NCI-H187 (cell line): ENCODE data around the gene RNF7.
"Not testable (repeated sequence)": the region's sequence is repeated elsewhere in the genome, so short reads cannot be mapped to it uniquely, and the experiment has no call there.

Experiments used
- DNase-seq, 2 experiments: peaks; one replicate each; lab custom pipeline; 2025; lab: John Stamatoyannopoulos, UW

Gene RNF7

DNA sequence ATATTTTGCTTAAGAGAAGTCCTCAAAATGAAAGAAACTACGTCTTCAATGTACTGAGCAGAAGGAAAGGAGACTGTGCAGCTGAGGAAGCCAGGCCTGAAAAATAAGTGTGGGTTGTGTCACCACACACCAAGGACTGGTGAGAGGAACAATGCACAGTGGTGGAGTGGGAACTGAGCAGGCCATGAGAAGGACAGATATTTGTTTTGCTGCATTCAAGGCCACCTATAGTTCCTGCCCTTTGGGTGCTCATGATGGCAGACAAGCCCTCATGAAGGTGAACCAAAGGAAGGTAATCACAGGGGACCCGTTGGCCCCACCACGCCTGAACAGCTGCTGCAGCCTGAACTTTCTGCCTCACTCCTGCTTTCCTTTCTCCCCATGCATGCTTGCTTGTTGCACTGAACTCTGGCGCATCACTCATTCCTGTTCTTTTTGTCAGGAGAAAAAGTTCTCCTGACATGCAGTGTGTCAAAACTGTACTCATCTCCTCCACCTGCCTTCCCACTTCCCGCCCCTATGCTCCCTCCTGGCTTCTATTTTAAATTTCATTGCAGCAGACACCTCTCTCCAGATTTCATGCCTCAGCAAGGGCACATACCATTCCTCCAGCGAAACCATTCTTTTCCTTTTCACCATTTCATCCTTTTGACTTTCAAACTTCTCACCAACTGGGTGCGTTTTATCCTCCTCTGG lies 2.2 kb upstream of the RNF7 start:
- DNase-seq, result no peak

DNA sequence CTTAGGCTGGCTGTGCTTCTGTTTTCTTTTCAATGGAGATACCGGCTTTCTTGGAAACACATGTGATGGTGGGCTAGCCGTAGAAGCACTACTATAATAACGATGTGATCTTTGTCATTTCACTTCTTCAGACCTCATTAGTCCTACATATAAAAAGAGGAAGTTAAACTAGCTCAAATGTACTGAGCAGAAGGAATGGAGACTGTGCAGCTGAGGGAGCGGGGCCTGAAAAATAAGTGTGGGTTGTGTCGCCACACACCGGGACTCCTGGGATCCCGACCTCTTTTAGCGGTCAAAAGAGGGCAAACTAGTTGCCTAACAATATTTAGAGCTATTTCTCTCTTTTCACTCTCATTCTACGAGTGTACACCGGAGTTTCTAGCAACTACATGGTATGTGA lies 1.0 kb upstream of the RNF7 start:
- DNase-seq, result no peak

DNA sequence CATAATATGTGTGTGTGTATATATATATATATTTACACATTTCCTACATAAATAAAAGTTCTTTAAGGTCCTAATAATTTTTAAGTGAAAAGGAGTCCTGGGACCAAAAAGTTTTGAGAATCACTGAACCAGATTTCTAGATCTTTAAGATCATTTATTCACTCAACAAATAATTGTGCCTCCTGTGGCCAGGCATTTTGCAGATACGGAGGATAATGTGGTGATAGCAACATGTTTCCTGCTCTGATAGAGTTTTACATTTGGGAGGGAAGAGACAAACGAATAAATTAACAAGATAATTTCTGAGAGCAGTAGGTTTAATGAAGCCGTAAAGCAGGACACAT lies 448 bp upstream of the RNF7 start:
- DNase-seq, result no peak

DNA sequence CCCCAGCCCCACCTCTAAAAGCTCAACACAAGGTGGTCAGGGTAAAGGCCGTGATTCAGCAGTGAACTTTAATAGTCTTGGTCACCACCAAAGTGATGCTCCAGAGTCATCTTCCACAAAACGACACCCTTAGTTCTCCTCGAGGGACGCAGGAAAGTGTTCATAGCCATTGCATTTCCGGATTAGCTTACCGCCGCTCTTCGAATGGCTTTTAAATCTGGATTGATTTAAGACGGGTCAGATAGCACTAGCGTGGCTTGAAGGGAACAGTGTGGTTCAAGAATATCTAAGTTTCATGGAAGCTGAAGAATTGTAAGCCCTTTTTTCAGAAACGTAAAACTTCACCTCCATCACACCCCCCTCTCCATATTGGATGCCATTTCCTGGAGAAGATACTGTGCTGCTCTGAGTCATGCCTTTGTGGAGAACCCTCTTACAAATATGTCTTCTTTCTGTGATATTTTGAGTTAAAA lies 829 bp downstream of the RNF7 start:
- no peak for DNase-seq

DNA sequence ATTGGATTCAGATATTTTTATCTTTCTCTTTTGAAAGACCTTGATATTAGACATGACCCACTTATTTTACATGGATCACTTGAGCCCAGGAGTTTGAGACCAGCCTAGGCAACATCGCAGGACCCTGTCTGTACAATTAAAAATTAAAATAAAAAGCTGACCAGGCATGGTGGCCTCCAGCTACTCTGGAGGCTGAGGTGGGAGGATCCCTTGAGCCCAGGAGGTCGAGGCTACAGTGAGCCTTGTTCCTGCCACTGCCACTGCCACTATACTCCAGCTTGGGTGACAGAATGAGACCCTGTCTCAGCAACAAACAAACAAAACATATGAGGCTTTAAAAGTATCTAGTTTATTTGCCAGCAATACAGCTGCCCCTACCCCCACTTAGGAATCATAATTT lies 1.6 kb downstream of the RNF7 start:
- no peak for DNase-seq

DNA sequence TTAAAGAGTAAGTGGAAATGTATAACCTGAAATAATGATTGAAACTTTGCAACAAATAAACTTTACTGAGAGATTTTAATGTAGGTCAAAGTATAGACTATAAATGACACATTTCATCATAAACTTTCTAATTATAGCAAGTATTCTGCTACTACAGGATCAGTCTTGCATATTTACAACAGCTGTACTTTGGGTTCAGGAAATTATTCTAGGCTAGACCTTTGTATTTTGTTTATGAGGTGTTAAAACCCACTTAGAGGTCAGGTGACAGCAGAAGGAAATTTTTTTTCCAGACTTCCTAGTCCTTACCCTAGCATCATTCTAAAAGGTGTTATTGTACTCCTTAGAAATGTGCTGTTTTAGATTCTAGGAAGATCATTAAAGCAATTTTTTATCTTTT lies 2.3 kb downstream of the RNF7 start:
- no peak for DNase-seq

DNA sequence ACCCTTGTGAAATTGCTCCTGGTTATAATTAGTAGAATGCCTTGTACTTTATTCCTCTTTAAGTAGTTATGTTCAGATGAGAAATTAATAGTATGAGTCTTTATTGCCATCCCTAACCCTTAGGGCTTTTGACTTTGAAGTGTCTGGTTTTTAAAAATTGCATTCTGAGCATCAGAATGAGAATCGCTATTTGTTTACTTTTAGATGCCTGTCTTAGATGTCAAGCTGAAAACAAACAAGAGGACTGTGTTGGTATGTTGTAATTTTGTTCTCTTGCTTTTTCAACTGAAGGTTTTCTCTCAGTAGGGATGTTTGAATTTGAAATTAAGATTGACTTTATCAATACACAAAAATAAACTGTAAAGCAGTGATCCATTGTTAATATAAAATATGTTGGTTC lies 5.2 kb downstream of the RNF7 start:
- DNase-seq, result no peak

DNA sequence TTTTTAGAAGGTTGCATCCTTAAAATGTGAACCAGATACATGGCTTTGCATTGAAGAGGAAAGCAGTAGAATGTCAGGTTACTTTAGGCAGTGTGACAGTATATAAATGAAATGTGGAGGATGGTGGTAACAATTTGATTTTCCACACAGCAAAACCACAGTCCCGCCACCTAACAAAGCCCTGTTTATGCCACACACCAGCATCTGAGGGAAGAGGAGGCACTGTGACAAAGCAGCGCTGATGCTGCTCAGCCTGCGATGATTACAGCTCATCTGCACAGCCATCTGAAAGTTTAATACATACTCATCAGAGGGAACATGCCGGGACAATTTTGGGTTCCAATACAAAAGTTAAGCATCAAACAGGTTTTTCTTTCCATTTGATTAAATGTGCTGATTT lies 8.9 kb downstream of the RNF7 start:
- DNase-seq, result no peak

DNA sequence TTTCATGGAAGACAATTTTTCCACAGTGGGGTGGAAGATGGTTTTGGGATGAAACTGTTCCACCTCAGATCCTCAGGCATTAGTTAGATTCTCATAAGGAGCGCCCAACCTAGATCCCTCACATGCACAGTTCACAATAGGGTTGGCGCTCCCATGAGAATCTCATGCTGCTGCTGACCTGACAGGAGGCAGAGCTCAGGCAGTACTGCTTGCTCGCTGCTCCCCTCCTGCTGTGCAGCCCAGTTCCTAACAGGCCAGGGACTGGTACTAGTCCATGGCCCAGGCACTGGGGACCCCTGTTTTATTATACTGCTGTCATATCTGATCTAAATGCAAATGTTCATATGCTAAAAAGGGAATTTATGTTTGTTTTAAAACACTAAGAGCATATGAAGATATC lies 15.3 kb downstream of the RNF7 start:
- DNase-seq, result no peak

DNA sequence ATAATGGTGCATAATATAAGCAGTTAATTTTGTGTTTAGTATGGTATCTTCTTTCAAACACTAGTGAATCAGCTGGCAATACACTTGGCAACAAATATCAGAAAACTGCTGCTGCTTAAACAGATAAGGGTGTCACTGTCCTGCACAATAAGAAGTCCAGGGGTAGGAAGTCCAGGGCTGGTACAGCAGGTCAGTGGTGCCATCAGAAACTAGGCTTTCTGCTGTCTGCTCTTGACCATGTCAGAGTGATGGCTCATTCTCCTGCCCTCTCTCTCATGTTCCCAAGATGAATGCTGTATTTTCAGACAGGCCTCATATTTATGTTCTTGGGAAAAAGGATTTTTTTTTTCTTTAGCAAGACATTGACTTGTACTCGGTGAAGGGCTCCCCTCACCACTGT lies 15.9 kb downstream of the RNF7 start:
- no peak for DNase-seq

DNA sequence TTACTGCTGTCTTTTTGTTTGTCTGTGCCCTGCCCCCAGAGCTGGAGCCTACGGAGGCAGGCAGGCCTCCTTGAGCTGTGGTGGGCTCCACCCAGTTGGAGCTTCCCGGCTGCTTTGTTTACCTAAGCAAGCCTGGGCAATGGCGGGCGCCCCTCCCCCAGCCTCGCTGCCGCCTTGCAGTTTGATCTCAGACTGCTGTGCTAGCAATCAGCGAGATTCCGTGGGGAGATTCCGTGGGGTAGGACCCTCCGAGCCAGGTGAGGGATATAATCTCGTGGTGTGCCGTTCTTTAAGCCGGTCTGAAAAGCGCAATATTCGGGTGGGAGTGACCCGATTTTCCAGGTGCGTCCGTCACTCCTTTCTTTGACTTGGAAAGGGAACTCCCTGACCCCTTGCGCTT lies 24.5 kb downstream of the RNF7 start:
- not testable (repeated sequence) for DNase-seq

DNA sequence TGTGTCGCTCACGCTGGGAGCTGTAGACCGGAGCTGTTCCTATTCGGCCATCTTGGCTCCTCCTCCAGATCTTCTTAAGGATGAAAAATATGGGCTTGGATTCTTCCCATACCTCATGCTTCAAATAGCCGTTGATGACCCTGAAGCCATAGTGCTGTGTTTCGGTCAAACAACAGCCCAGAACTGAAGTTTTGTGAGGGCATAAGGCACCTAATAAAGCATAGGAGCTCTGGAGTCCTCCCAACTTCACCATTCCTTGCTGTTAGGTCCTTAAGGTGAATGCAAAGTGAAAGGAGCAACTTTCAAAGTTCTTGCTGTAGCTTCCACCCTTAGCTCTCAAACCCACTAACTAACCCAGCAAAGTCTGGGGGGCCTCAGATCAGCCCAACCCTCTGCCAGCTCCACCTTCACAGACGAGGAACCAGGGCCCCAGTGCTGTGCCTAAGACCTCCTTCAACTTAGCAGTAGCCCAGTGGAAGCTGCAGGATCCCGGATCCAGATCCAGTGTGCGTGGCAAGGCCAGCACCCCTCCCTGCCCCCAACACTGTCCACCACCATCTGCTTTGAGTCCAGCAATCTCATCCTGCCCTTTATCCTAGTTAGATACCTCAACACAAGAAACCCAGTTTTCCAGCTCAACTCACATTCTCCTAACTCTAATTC lies 25.1 kb downstream of the RNF7 start, which contains the start of gene GRK7:
TSS of gene GRK7 (plus strand) at position 321 of the 663 bp plus-strand sequence. CDS start 14,877 bp downstream, outside the sequence.
- no peak for DNase-seq

DNA sequence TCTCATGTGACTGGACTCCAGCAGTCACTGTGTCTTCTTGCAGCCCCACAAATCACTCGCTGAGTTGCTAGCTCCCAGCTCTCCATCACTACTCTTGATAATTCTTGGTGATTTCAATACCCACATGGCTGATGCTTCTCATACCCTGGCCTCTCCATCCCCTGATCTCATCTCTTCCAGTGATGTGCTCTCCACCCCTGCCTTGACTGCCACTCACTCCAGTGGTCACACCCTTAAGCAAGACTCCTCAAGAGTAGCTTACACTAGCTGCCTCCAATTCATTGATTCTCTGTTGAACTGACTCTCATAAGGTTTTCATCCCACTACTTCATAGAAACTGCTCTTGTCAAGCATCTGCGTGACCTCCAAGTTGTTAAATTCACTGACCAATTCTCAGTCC lies 25.9 kb downstream of the RNF7 start:
- no peak for DNase-seq

DNA sequence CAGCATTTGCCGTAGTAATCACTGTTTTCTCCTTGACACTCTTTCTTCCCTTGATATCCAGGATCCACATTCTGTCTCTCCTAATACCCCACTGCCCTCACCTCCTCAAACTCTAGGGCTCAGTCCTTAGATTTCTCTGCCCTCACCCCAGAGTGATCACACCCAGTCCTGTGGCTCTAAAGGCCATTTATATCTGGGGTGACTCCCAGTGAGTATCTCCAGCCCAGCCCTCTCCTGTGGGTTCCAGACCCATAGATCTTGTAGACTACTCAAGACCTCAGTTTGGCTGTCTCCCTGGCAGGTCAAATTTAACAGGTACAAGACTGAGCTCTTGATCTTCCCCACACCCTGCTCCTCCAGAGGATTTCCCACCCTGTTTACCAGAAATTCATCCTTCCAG lies 26.4 kb downstream of the RNF7 start:
- DNase-seq, result no peak

DNA sequence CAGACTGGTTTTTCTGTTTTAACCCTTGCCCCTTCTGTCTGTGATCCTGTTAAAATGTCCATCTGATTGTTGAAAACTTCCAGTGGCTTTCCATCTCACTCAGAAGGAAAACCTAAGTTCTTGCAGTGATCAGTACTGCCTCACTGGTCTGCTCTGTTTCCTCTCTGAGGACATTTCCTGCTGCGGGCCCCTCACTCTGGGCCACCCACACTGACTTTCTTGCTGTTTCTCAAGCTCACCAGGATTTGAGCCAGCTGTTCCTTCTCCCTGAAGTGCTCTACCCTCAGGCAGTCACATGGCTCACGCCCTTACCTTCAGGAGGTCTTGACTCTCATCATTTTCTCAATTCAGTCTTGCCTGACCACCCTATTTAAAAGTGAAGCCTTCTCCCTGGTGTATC lies 26.9 kb downstream of the RNF7 start:
- DNase-seq, result no peak

DNA sequence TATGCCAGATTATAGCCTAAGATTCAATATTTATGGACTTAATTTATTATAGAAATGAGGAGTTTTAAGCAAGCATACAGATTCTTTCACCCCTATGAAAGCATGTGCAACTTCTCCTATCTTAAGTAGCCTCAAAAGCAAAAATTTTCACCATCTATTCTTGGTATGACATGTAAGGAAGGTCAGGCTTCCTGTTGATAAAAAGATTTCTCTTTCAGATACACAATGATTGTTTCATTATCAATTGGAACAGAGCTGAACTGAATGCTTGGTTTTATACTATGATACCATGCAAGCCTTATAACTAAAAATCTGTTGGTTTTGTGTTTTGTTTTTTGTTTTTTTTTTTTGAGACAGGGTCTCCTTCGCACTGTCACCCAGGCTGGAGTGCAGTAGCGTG lies 29.0 kb downstream of the RNF7 start:
- DNase-seq, result no peak

DNA sequence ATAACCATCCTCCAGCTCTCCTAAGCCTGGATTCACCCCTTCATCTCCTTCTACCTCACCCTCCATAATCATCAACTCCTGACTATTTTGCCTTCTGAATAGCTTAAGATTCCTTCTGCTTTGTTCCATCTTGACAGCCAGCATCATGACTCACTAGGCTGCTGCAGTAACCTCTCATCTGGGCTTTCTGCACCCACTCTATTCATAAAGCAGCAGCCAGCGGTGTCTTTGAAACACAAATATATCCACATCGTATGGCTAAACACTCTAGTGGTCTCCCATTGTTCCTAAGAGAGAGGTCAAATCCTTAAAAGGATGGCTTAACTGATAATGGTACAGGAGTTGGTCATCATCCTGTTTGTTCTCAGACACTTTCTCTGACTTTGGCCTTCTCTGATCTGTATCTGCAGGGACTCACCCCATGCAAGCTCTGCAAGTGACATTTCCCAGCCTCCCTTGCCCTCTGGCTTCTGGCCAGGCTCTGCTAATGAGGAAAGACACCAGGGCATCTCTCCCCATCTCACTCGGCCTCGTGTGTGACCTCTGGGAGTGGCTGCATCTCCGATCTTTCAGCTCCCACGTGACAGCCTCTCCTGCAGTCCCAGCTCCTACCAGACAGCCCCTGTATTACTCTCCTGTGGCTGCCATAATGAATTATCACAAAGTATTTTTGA lies 31.3 kb downstream of the RNF7 start:
- DNase-seq, result no peak

DNA sequence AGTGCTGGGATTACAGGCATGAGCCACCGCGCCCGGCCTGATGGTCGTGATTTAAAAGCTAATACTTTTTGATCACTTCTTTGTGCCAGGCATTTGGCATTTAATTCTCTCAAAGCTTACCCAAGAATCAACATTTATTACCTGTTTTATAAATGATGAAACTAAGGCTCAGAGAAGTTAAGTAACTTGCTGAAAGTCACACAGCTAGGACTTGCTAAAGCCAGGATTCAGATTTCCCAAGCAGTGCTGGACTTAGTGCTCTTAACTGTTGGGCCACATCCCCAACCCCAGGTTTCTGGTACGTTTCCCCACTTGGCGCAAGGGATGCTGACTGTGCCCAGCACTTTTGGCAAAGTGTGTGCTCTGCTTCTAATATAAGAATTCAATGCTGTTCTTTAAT lies 35.6 kb downstream of the RNF7 start:
- DNase-seq, result no peak

DNA sequence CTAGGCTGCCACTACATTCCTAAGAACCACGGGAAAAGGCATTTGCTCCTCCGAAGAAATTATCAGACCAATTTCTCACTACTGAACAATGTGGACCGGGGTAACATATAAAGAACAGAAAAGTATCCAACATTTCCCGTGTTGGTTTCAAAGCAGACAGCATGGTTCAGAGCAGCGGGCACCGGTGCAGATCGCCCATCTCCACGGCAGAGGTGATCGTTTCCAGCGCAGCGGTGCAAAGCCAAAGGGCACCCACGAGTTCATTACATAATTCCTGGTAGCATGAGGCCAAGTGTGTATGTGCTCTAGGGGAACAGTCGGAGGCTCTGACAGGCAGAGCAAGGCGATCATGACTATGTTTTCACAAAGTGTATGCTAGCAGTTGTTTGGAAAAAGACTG lies 38.3 kb downstream of the RNF7 start:
- DNase-seq, result no peak

DNA sequence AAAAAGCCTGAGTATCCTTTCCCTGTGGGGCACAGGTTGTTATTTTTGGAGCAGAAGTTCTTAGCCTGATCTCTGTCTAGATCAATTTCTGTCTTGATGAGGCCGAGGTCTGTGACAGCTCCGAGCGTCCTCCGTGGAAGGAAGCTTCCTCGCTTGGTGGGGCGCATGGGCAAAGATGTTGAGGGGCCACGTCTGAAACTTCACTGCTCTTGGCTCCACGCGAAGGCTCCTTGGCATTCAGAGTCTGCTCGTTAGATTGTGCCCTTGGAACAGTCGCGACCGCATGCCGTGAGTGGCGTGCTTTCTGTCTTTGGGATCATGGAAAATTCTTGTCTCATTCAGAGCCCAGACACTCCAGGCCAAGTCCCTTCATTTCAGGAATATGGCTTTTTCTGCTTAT lies 38.8 kb downstream of the RNF7 start:
- no peak for DNase-seq

DNA sequence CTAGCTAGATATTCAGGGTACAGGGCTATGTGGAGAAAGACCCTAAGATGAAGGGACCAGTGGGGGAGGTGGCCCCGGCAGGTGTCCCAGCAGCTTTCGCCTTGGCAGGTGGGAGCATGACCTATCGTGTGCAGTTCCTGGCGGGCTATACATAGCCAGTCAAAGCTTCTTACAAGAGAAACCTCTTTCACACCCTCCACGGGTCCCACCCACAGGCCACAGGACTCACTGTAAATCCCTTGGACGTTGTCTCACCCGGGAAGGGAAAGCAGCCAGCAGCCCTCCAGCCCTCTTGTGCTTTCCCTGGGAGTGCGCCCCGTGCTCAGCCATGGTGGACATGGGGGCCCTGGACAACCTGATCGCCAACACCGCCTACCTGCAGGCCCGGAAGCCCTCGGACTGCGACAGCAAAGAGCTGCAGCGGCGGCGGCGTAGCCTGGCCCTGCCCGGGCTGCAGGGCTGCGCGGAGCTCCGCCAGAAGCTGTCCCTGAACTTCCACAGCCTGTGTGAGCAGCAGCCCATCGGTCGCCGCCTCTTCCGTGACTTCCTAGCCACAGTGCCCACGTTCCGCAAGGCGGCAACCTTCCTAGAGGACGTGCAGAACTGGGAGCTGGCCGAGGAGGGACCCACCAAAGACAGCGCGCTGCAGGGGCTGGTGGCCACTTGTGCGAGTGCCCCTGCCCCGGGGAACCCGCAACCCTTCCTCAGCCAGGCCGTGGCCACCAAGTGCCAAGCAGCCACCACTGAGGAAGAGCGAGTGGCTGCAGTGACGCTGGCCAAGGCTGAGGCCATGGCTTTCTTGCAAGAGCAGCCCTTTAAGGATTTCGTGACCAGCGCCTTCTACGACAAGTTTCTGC lies 40.1 kb downstream of the RNF7 start:
- no peak for DNase-seq

DNA sequence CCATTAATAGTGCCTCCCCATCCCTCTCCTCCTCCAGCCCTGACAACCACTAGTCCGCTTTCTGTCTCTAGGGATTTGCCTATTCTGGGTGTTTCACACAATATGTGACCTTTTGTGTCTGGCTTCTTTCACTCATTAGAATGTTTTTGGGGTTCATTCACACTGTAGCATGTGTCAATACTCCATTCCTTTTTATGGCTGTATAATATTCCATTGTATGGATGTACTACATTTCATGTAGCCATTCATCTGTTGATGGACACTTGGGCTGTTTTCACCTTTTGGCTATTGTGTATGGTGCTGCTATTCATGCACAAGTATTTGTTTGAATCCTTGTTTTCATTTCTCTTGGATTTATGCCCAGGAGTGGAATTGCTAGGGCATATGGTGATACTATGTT lies 41.6 kb downstream of the RNF7 start:
- DNase-seq, result no peak
